Measurements from ENCODE around the gene BEST1. TPM values are rescaled to one million over a fixed set of nuclear protein-coding genes. Genes with fewer than 3 reads are reported as not detected.

Gene BEST1
- total RNA-seq, 1 experiment from 2014 or later = 0.81 TPM

GRCh38 chr11:61907871-61908729 lies 42.1 kb upstream of the BEST1 start:
- TF ChIP-seq CTCF (conservative IDR thresholded peaks at IDR 0.05) (no peak), EZH2 (IDR thresholded peaks at IDR 0.05; ENCODE audit: low read depth) (no peak)
- ChIA-PET POLR2A (ENCODE audit: unreplicated experiment) (no interaction called here), CTCF (interaction anchor here (0.6 to 1.0 kb wide), 2 partner anchors 39 to 155 kb away, joined by 3 to 5 read pairs; no protein-coding TSS in a partner anchor)
- no peak for DNase-seq
- H3K36me3 ChIP-seq (ENCODE audit: low read depth) = no peaks in the 10 kb centered on the region
- H3F3A ChIP-seq (ENCODE audit: insufficient read depth, low read depth) = no peaks in the 10 kb centered on the region
- no peaks in the 10 kb centered on the region for H3K9me2 ChIP-seq (ENCODE audit: insufficient read depth)
- H3K4me2 ChIP-seq = no peak overlapping the region
- no peak overlapping the region for H3K27ac ChIP-seq
- no peaks in the 10 kb centered on the region for H3K79me2 ChIP-seq (ENCODE audit: low read depth)
- H4K20me1 ChIP-seq (ENCODE audit: insufficient read depth) = no peaks in the 10 kb centered on the region
- no TSS peak for BruUV-seq (replicated peaks)
- H3K4me3 ChIP-seq = no peak overlapping the region
- H3K27me3 ChIP-seq (ENCODE audit: insufficient read depth, low read depth) = no peaks in the 10 kb centered on the region
- no peaks in the 10 kb centered on the region for H3K9me3 ChIP-seq (ENCODE audit: insufficient read depth, low read depth)
- intact Hi-C loops (cut with micrococcal nuclease; ENCODE audit: unreplicated experiment) = no loop called here
- H2AFZ ChIP-seq = no peak overlapping the region
- H3K4me1 ChIP-seq (replicated peaks; ENCODE audit: insufficient read depth) = no peaks in the 10 kb centered on the region

GRCh38 chr11:61908730-61909316 lies 41.3 kb upstream of the BEST1 start:
- TF ChIP-seq EZH2 (IDR thresholded peaks at IDR 0.05; ENCODE audit: low read depth) = no peak
- no peak for TF ChIP-seq CTCF (conservative IDR thresholded peaks at IDR 0.05)
- Histone ChIP-seq H3K9me2 (ENCODE audit: insufficient read depth) (no peaks in the 10 kb centered on the region), H2AFZ (no peak overlapping the region), H3K27ac (no peak overlapping the region), H3K4me2 (no peak overlapping the region), H3K27me3 (ENCODE audit: insufficient read depth, low read depth) (no peaks in the 10 kb centered on the region), H3K36me3 (ENCODE audit: low read depth) (no peaks in the 10 kb centered on the region), H3K4me1 (replicated peaks; ENCODE audit: insufficient read depth) (no peaks in the 10 kb centered on the region), H3K79me2 (ENCODE audit: low read depth) (no peaks in the 10 kb centered on the region), H3K9me3 (ENCODE audit: insufficient read depth, low read depth) (no peaks in the 10 kb centered on the region), H4K20me1 (ENCODE audit: insufficient read depth) (no peaks in the 10 kb centered on the region), H3F3A (ENCODE audit: insufficient read depth, low read depth) (no peaks in the 10 kb centered on the region), H3K4me3 (no peak overlapping the region)
- POLR2A ChIA-PET (ENCODE audit: unreplicated experiment) = no interaction called here
- CTCF ChIA-PET = interaction anchor here (0.6 to 1.0 kb wide), 2 partner anchors 38 to 155 kb away, joined by 3 to 5 read pairs; no protein-coding TSS in a partner anchor
- no TSS peak for BruUV-seq (replicated peaks)
- DNase-seq = no peak
- intact Hi-C loops (cut with micrococcal nuclease; ENCODE audit: unreplicated experiment) = no loop called here

GRCh38 chr11:61910187-61911127 lies 39.7 kb upstream of the BEST1 start:
- intact Hi-C loops (cut with micrococcal nuclease; ENCODE audit: unreplicated experiment) = no loop called here
- Histone ChIP-seq H2AFZ (no peak overlapping the region), H3K36me3 (ENCODE audit: low read depth) (no peaks in the 10 kb centered on the region), H4K20me1 (ENCODE audit: insufficient read depth) (no peaks in the 10 kb centered on the region), H3K4me2 (no peak overlapping the region), H3K27ac (no peak overlapping the region), H3K9me2 (ENCODE audit: insufficient read depth) (no peaks in the 10 kb centered on the region), H3K9me3 (ENCODE audit: insufficient read depth, low read depth) (no peaks in the 10 kb centered on the region), H3K27me3 (ENCODE audit: insufficient read depth, low read depth) (no peaks in the 10 kb centered on the region), H3K4me3 (no peak overlapping the region), H3K79me2 (ENCODE audit: low read depth) (no peaks in the 10 kb centered on the region), H3F3A (ENCODE audit: insufficient read depth, low read depth) (peaks cover 6% of the 10 kb centered on the region; the same call in 1 of the 2 replicates), H3K4me1 (replicated peaks; ENCODE audit: insufficient read depth) (no peaks in the 10 kb centered on the region)
- TF ChIP-seq CTCF (conservative IDR thresholded peaks at IDR 0.05) (no peak), EZH2 (IDR thresholded peaks at IDR 0.05; ENCODE audit: low read depth) (no peak)
- BruUV-seq (replicated peaks) = no TSS peak
- no peak for DNase-seq
- ChIA-PET POLR2A (ENCODE audit: unreplicated experiment) (no interaction called here), CTCF (interaction anchor here (0.6 to 1.1 kb wide), 2 partner anchors 37 to 38 kb away, joined by 4 to 5 read pairs; no protein-coding TSS in a partner anchor)

Data from PC-9 (cell line).